ENCODE results near the gene RNF180.

The RNF180 gene

DNA sequence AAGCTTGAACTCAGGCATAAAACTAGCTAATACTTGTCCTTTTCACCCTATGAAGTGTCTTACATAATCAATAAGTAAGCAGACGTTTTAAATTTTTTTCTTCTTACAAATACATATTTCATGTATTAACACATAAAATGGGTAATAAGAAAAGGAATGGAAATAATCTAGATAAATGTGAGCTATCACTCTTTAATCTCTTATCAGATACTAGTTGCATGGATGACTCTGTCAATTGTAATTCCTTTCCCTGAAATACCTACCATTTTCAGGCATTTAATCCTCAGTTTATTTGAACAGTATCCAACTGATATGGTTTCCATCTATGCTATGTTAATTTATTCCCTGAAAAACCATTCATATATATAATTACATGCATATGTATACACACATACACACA, 174.1 kb downstream of the RNF180 start:
- no peak overlapping the region for H3K4me3 ChIP-seq (ENCODE audit: low read depth, low read length)
- ChIA-PET POLR2A (no interaction called here), CTCF (no interaction called here)
- TF ChIP-seq, protein P1, sequence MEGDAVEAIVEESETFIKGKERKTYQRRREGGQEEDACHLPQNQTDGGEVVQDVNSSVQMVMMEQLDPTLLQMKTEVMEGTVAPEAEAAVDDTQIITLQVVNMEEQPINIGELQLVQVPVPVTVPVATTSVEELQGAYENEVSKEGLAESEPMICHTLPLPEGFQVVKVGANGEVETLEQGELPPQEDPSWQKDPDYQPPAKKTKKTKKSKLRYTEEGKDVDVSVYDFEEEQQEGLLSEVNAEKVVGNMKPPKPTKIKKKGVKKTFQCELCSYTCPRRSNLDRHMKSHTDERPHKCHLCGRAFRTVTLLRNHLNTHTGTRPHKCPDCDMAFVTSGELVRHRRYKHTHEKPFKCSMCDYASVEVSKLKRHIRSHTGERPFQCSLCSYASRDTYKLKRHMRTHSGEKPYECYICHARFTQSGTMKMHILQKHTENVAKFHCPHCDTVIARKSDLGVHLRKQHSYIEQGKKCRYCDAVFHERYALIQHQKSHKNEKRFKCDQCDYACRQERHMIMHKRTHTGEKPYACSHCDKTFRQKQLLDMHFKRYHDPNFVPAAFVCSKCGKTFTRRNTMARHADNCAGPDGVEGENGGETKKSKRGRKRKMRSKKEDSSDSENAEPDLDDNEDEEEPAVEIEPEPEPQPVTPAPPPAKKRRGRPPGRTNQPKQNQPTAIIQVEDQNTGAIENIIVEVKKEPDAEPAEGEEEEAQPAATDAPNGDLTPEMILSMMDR (IDR thresholded peaks at IDR 0.05; ENCODE audit: insufficient read depth, low read length, missing control alignments): no peak
- DNase-seq (ENCODE audit: low read depth, low spot score): no peak

DNA sequence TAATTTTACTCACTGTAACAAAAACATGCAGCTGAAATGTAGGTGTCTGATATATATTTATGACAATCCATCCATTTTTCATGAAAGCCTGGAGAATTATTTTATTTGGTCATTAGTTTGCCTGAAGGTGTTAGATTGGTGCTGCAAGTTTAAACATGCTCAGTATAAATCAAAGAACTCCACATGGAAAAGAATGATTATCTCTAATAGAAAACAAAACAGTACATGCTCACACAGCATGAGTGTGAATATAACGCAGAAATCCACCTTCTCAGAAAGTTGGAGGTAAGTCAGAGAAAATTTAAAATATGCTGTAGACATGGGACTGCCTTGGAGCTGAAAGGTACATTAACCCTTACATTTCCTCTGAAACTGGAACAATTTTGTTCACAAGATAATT, 174.7 kb downstream of the RNF180 start:
- DNase-seq (ENCODE audit: low read depth, low spot score): no peak
- ChIA-PET CTCF (no interaction called here), POLR2A (no interaction called here)
- TF ChIP-seq, protein P1 (IDR thresholded peaks at IDR 0.05; ENCODE audit: insufficient read depth, low read length, missing control alignments): no peak
- no peak overlapping the region for H3K4me3 ChIP-seq (ENCODE audit: low read depth, low read length)

DNA sequence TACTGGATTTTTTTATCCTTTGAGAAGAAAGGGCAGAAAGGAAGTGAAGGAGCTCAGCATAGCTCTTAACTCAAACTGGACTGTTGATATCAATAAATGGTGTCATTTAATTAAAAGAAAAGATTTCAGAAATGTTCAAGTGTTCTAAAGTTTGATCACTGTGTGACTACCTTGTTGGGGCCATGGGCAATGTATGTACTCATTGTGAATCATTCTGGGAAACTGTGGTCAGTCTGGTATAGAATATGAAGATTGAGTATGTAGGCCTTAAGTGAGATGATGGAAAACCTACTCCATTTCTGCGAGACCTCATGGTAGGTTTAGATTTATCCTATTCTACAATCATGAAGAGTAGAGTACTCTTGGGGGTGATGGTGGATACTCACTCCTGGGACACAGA, 175.7 kb downstream of the RNF180 start:
- CTCF ChIA-PET: no interaction called here

DNA sequence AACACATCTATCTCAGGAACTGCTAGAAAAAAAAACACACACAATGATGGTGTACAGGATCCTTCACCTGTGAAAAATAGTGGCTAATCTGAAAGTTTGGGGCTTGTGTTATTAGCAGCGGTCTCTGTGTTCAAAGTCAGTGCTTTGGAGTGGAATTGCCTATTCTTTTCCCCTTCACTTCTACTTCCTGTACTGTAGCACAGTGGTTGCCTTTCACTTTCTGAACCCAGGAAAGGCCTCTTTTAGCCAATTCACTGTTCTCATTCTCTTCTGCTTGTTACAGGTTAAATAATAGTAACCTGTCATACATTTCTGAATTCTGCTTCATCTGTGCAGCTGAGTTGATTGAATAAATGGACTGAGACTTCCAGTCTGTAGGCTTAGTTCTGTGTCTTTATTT, 178.9 kb downstream of the RNF180 start:
- TF ChIP-seq, protein P1 (IDR thresholded peaks at IDR 0.05; ENCODE audit: insufficient read depth, low read length, missing control alignments): no peak
- ChIA-PET CTCF (no interaction called here), POLR2A (no interaction called here)
- DNase-seq (ENCODE audit: low read depth, low spot score): no peak
- no peak overlapping the region for H3K4me3 ChIP-seq (ENCODE audit: low read depth, low read length)

More for the DNA sequence above, 175.7 kb downstream of the RNF180 start:
- POLR2A ChIA-PET: no interaction called here
- no peak overlapping the region for H3K4me3 ChIP-seq (ENCODE audit: low read depth, low read length)
- DNase-seq (ENCODE audit: low read depth, low spot score): no peak
- TF ChIP-seq, protein P1 (IDR thresholded peaks at IDR 0.05; ENCODE audit: insufficient read depth, low read length, missing control alignments): no peak

DNA sequence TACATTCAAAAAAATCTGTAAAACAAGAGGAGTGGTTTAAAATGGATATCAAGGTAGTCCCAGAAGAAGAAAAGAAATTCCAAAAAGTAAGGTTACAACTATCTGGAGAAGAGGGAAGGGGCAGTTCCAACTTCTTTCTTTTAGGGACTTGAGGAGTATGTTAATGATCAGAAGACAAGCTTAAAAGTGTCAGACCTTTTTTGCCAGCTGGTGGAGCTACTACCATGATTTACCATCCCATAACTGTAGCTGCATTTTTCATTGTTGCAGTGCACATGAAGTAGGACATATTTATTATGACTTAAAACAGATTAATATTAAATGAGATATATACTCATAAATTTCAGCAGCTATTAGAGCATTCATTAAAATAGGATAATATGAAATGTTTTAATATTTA, 181.7 kb downstream of the RNF180 start:
- TF ChIP-seq, protein P1 (IDR thresholded peaks at IDR 0.05; ENCODE audit: insufficient read depth, low read length, missing control alignments): no peak
- ChIA-PET POLR2A (no interaction called here), CTCF (interaction anchor here (0.9 kb wide), 1 partner anchor 437 kb away, joined by 3 read pairs; no protein-coding TSS in a partner anchor)
- no peak overlapping the region for H3K4me3 ChIP-seq (ENCODE audit: low read depth, low read length)
- DNase-seq (ENCODE audit: low read depth, low spot score): no peak

DNA sequence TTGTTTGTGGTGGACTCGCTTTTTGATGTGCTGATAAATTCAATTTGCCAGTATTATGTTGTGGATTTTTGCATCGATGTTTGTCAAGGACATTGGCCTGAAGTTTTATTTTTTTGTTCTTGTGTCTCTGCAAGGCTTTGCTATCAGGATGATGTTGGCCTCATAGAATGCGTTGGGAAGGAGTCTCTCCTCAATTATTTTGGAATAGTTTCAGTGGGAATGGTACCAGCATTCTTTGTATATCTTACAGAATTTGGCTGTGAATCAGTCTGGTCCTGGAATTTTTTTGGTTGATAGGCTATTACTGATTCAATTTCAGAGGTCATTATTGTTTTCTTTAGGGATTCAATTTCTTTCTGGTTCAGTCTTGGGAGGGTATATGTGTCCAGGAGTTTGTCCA, 198.8 kb downstream of the RNF180 start:
- TF ChIP-seq, protein P1 (IDR thresholded peaks at IDR 0.05; ENCODE audit: insufficient read depth, low read length, missing control alignments): no peak
- H3K4me3 ChIP-seq (ENCODE audit: low read depth, low read length): no peak overlapping the region
- ChIA-PET CTCF (no interaction called here), POLR2A (no interaction called here)
- no peak for DNase-seq (ENCODE audit: low read depth, low spot score)
